ENCODE data around the gene COL1A2. TPM values are rescaled to one million over a fixed set of nuclear protein-coding genes. Genes with fewer than 3 reads are reported as not detected.

The COL1A2 gene
- total RNA-seq, 1 experiment from 2014 or later = 42.1 TPM

DNA sequence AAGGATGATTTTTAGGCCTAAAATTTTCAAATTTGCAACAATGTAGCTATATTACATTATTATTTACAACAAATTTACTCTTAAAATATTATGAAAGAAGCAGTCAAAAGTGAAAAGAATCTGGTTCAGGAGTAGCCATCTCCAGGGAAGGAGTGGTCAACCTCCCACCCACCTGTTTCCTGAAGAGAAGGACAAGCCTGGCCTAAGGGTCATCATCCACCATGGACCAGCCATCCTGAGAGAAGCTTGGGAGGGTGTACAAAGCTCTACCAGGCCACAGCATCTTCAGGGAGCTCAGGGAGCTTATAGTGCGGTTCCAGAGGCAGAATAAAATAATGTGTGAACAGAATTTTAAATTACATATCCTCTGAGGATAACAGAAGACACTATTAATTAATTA, 38.1 kb downstream of the COL1A2 start:
- H3K27ac Mint-ChIP-seq = no peak overlapping the region
- no peak overlapping the region for H3K4me3 Mint-ChIP-seq
- TF ChIP-seq, protein P1, sequence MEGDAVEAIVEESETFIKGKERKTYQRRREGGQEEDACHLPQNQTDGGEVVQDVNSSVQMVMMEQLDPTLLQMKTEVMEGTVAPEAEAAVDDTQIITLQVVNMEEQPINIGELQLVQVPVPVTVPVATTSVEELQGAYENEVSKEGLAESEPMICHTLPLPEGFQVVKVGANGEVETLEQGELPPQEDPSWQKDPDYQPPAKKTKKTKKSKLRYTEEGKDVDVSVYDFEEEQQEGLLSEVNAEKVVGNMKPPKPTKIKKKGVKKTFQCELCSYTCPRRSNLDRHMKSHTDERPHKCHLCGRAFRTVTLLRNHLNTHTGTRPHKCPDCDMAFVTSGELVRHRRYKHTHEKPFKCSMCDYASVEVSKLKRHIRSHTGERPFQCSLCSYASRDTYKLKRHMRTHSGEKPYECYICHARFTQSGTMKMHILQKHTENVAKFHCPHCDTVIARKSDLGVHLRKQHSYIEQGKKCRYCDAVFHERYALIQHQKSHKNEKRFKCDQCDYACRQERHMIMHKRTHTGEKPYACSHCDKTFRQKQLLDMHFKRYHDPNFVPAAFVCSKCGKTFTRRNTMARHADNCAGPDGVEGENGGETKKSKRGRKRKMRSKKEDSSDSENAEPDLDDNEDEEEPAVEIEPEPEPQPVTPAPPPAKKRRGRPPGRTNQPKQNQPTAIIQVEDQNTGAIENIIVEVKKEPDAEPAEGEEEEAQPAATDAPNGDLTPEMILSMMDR (conservative IDR thresholded peaks at IDR 0.05) = no peak
- no peak overlapping the region for H4K5ac ChIP-seq (ENCODE audit: insufficient read length, low read depth, low read length)
- no peak overlapping the region for H3T11ph ChIP-seq (ENCODE audit: low read length)
- H3K79me1 ChIP-seq (ENCODE audit: insufficient read depth, low read depth, low read length, poor library complexity, severe bottlenecking) = no peaks in the 10 kb centered on the region
- no peaks in the 10 kb centered on the region for H3K27me3 ChIP-seq (ENCODE audit: insufficient read depth, low read length)
- no peaks in the 10 kb centered on the region for H3K23me2 ChIP-seq (ENCODE audit: insufficient read length, low read depth, low read length, poor library complexity, severe bottlenecking)
- H3K9me3 Mint-ChIP-seq = no peaks in the 10 kb centered on the region
- no peak overlapping the region for H3K56ac ChIP-seq (ENCODE audit: insufficient read length, low read depth, low read length)
- no peaks in the 10 kb centered on the region for H3K79me2 ChIP-seq (ENCODE audit: insufficient read depth, low read length)
- no peak overlapping the region for H4K91ac ChIP-seq (ENCODE audit: insufficient read length, low read depth, low read length)
- H3K27me3 Mint-ChIP-seq (ENCODE audit: low read depth) = no peaks in the 10 kb centered on the region
- H3K4me2 ChIP-seq (ENCODE audit: insufficient read depth, insufficient read length, low read length) = no peak overlapping the region
- no peak overlapping the region for H2BK120ac ChIP-seq (ENCODE audit: low read depth, low read length, poor library complexity, severe bottlenecking)
- H3K14ac ChIP-seq (ENCODE audit: insufficient read depth, low read length) = no peak overlapping the region
- no peak overlapping the region for H2BK5ac ChIP-seq (ENCODE audit: insufficient read length, low read length)
- H2BK12ac ChIP-seq (ENCODE audit: insufficient read length, low read depth, low read length) = no peak overlapping the region
- H2AK5ac ChIP-seq (ENCODE audit: insufficient read length, low read length) = no peak overlapping the region
- H2BK15ac ChIP-seq (ENCODE audit: low read depth, low read length) = no peak overlapping the region
- H3K9ac ChIP-seq (ENCODE audit: extremely low read depth, insufficient read length, low read length) = no peak overlapping the region
- H3K4me1 Mint-ChIP-seq = peaks cover 2 to 4% of the 10 kb centered on the region in 2 experiments; a peak in 2 of 4 replicates
- H3K18ac ChIP-seq (ENCODE audit: insufficient read length, low read depth, low read length) = no peak overlapping the region
- no peak overlapping the region for H2AFZ ChIP-seq (ENCODE audit: low read length)
- no peak overlapping the region for H3K23ac ChIP-seq (ENCODE audit: insufficient read length, low read depth, low read length)
- no peaks in the 10 kb centered on the region for H4K20me1 ChIP-seq (ENCODE audit: control insufficient read depth, insufficient read depth, insufficient read length)
- H2BK20ac ChIP-seq (ENCODE audit: low read depth, low read length, poor library complexity, severe bottlenecking) = no peak overlapping the region
- no peak for DNase-seq
- no peaks in the 10 kb centered on the region for H3K4me1 ChIP-seq (ENCODE audit: insufficient read depth, low read length)
- H3K36me3 Mint-ChIP-seq (ENCODE audit: insufficient read depth in 1 of 3, low read depth in 3 of 3) = peaks cover 0 to 27% (median 14%) of the 10 kb centered on the region in 3 experiments; a peak in 5 of 7 replicates
- H3K27ac ChIP-seq (ENCODE audit: insufficient read length, low read depth, low read length) = no peak overlapping the region
- no peak overlapping the region for H4K8ac ChIP-seq (replicated peaks; ENCODE audit: insufficient read length, low read depth, low read length)
- no peak overlapping the region for H3K4ac ChIP-seq (ENCODE audit: low read depth, low read length)
- no peaks in the 10 kb centered on the region for H3K9me3 ChIP-seq (ENCODE audit: control insufficient read depth, low read depth, low read length)
- no CpG with 5 or more reads among the region's 1 CpG for WGBS (ENCODE audit: extremely low coverage, insufficient read length, low lambda C conversion rate)

Measured in H9 (cell line).